ENCODE measurements around the gene RNF214. TPM values are rescaled to one million over a fixed set of nuclear protein-coding genes. Genes with fewer than 3 reads are reported as not detected.
"Not testable (repeated sequence)": the region's sequence is repeated elsewhere in the genome, so short reads cannot be mapped to it uniquely, and the experiment has no call there.

RNF214 gene
- total RNA-seq, 1 experiment from 2014 or later = 37.8 TPM

DNA sequence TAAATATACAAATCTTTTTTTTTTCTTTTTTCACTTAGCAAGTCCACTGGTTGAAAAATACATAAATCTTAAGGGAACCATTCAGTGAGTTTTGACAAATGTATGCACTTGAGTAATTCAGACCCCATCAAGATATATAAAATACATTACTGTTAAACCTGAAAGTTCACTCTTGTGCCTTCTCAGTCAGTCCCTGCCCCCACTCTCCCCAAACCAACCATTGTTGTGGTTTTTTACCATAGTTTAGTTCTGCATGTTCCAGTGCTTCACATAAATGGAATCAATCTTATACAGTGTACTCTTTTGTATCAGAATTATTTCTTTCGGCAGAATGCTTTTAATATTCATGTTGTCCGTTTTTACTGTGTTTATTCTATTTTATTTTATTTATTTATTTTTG is 26.1 kb downstream of the RNF214 start:
- Histone ChIP-seq H3K27ac (ENCODE audit: low read depth, low read length, poor library complexity, severe bottlenecking) (no peak overlapping the region), H3K9me3 (ENCODE audit: low read depth, low read length, poor library complexity, severe bottlenecking) (no peaks in the 10 kb centered on the region), H3K4me1 (ENCODE audit: insufficient read depth, low read length, poor library complexity, severe bottlenecking) (no peaks in the 10 kb centered on the region), H3K27me3 (replicated peaks; ENCODE audit: insufficient read depth, low read depth, low read length, poor library complexity) (no peaks in the 10 kb centered on the region), H3K36me3 (ENCODE audit: insufficient read depth, low read length, poor library complexity, severe bottlenecking) (peaks cover 7% of the 10 kb centered on the region), H3K4me3 (ENCODE audit: low read depth, low read length, poor library complexity, severe bottlenecking) (no peak overlapping the region)
- TF ChIP-seq, protein P1, sequence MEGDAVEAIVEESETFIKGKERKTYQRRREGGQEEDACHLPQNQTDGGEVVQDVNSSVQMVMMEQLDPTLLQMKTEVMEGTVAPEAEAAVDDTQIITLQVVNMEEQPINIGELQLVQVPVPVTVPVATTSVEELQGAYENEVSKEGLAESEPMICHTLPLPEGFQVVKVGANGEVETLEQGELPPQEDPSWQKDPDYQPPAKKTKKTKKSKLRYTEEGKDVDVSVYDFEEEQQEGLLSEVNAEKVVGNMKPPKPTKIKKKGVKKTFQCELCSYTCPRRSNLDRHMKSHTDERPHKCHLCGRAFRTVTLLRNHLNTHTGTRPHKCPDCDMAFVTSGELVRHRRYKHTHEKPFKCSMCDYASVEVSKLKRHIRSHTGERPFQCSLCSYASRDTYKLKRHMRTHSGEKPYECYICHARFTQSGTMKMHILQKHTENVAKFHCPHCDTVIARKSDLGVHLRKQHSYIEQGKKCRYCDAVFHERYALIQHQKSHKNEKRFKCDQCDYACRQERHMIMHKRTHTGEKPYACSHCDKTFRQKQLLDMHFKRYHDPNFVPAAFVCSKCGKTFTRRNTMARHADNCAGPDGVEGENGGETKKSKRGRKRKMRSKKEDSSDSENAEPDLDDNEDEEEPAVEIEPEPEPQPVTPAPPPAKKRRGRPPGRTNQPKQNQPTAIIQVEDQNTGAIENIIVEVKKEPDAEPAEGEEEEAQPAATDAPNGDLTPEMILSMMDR (conservative IDR thresholded peaks at IDR 0.05; ENCODE audit: low read depth, low read length) = no peak
- TF ChIP-seq EZH2 (IDR thresholded peaks at IDR 0.05; ENCODE audit: borderline replicate concordance, low read depth, low read length, poor library complexity, severe bottlenecking) = no peak
- CTCF ChIA-PET = no interaction called here
- no TSS peak for BruUV-seq (replicated peaks)
- no peak for DNase-seq (ENCODE audit: low spot score)
- intact Hi-C loops (cut with micrococcal nuclease; ENCODE audit: unreplicated experiment) = no loop called here
- POLR2A ChIA-PET (ENCODE audit: low non-redundant PET) = no interaction called here

DNA sequence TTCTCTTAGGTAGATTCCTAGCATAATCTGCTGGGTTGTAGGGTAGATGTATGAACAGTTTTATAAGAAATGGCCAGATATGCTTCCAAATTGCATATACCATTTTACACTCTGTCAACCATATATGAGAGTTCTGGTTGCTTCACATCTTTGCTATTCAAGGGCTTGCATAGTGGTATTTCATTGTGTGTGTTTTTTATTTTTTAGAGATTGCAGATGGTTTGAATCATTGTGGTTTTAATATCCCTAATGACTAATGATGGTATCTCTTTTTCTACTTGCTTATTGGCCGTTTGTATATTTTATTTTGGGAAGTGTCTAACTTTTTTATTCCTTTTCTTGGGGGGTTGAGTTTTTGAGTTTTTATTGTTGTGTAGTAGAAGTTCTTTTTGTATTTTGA is 26.9 kb downstream of the RNF214 start:
- Histone ChIP-seq H3K27ac (ENCODE audit: low read depth, low read length, poor library complexity, severe bottlenecking) (no peak overlapping the region), H3K36me3 (ENCODE audit: insufficient read depth, low read length, poor library complexity, severe bottlenecking) (peaks cover 3% of the 10 kb centered on the region), H3K9me3 (ENCODE audit: low read depth, low read length, poor library complexity, severe bottlenecking) (no peaks in the 10 kb centered on the region), H3K27me3 (replicated peaks; ENCODE audit: insufficient read depth, low read depth, low read length, poor library complexity) (no peaks in the 10 kb centered on the region), H3K4me3 (ENCODE audit: low read depth, low read length, poor library complexity, severe bottlenecking) (no peak overlapping the region), H3K4me1 (ENCODE audit: insufficient read depth, low read length, poor library complexity, severe bottlenecking) (no peaks in the 10 kb centered on the region)
- CTCF ChIA-PET = no interaction called here
- intact Hi-C loops (cut with micrococcal nuclease; ENCODE audit: unreplicated experiment) = no loop called here
- POLR2A ChIA-PET (ENCODE audit: low non-redundant PET) = no interaction called here
- no peak for DNase-seq (ENCODE audit: low spot score)
- no TSS peak for BruUV-seq (replicated peaks)
- TF ChIP-seq EZH2 (IDR thresholded peaks at IDR 0.05; ENCODE audit: borderline replicate concordance, low read depth, low read length, poor library complexity, severe bottlenecking) = no peak
- TF ChIP-seq, protein P1 (conservative IDR thresholded peaks at IDR 0.05; ENCODE audit: low read depth, low read length) = no peak

DNA sequence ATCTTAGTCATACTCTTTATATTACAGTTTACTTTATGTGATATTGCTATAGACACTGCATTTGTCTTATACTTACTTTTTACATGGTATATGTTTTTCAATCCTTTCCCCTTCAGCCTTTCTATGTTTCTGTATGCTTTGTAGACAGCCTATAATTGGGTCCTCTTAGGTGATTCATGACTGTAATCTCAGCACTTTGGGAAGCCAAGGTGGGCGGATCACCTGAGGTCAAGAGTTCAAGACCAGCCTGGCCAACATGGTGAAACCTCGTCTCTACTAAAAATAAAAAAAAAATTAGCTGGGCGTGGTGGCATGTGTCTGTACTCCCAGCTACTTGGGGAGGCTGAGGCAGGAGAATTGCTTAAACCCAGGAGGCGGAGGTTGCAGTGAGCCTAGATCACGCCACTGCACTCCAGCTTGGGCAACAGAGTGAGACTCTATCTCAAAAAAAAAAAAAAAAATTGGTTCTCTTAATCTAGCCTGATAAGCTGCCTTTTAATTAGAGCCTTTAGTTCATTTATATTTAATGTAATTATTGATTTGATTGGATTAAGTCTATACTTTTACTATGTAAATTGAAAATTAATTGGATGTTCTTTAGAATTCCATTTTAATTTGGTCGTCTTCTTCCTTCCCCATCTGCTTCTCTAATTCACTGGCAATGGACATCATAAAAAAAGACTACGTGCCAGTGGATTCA is 32.3 kb downstream of the RNF214 start:
- POLR2A ChIA-PET (ENCODE audit: low non-redundant PET); CTCF ChIA-PET; H3K4me1 ChIP-seq (ENCODE audit: insufficient read depth, low read length, poor library complexity, severe bottlenecking); H3K27ac ChIP-seq (ENCODE audit: low read depth, low read length, poor library complexity, severe bottlenecking); H3K4me3 ChIP-seq (ENCODE audit: low read depth, low read length, poor library complexity, severe bottlenecking); intact Hi-C loops (cut with micrococcal nuclease; ENCODE audit: unreplicated experiment); DNase-seq (ENCODE audit: low spot score); H3K27me3 ChIP-seq (replicated peaks; ENCODE audit: insufficient read depth, low read depth, low read length, poor library complexity); H3K9me3 ChIP-seq (ENCODE audit: low read depth, low read length, poor library complexity, severe bottlenecking); BruUV-seq (replicated peaks); H3K36me3 ChIP-seq (ENCODE audit: insufficient read depth, low read length, poor library complexity, severe bottlenecking): not testable (repeated sequence)

DNA sequence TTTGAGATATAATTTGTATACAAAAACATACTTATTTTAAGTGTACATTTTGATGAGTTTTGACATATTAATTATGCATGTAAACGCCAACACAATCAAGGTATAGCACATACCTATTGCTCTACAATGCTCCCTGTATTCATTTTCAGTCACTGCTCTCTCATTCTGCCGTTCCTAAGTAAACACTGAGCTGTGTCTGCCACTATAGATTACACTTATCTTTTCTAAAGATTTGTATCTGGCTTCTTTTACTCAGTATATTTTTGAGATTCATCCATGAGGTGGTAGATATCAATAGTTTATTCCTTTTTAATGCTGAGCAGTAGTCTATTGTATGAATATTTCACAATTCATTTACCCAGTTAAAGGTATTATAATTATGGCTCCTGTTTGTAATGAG is 33.3 kb downstream of the RNF214 start:
- TF ChIP-seq, protein P1 (conservative IDR thresholded peaks at IDR 0.05; ENCODE audit: low read depth, low read length) = no peak
- no peak for TF ChIP-seq EZH2 (IDR thresholded peaks at IDR 0.05; ENCODE audit: borderline replicate concordance, low read depth, low read length, poor library complexity, severe bottlenecking)
- no peaks in the 10 kb centered on the region for H3K36me3 ChIP-seq (ENCODE audit: insufficient read depth, low read length, poor library complexity, severe bottlenecking)
- H3K9me3 ChIP-seq (ENCODE audit: low read depth, low read length, poor library complexity, severe bottlenecking) = no peaks in the 10 kb centered on the region
- H3K27me3 ChIP-seq (replicated peaks; ENCODE audit: insufficient read depth, low read depth, low read length, poor library complexity) = no peaks in the 10 kb centered on the region
- no peak overlapping the region for H3K27ac ChIP-seq (ENCODE audit: low read depth, low read length, poor library complexity, severe bottlenecking)
- CTCF ChIA-PET = no interaction called here
- no TSS peak for BruUV-seq (replicated peaks)
- POLR2A ChIA-PET (ENCODE audit: low non-redundant PET) = no interaction called here
- H3K4me1 ChIP-seq (ENCODE audit: insufficient read depth, low read length, poor library complexity, severe bottlenecking) = no peaks in the 10 kb centered on the region
- no peak for DNase-seq (ENCODE audit: low spot score)
- H3K4me3 ChIP-seq (ENCODE audit: low read depth, low read length, poor library complexity, severe bottlenecking) = no peak overlapping the region
- intact Hi-C loops (cut with micrococcal nuclease; ENCODE audit: unreplicated experiment) = no loop called here
